GM21423 (cell line): Measurements from ENCODE around the gene RABGGTA.

Experiments
- ATAC-seq: cut with Tn5 transposase; IDR thresholded peaks from one replicate; pipeline ENCODE4 v1.9.1; 2021; ENCODE audit warnings: mild to moderate bottlenecking, moderate library complexity; ENCODE audit not compliant: unreplicated experiment

The RABGGTA gene

GRCh38 chr14:24271134-24271833 is at the start of gene RABGGTA:
TSS of gene RABGGTA (minus strand) at chr14:24271597. CDS start at chr14:24271115, 482 bp downstream.
- peak; percentile 85 for ATAC-seq

GRCh38 chr14:24317141-24317928 is 45.9 kb upstream of the RABGGTA start:
- ATAC-seq: no peak

- no peak for ATAC-seq
Observed at GRCh38 chr14:24316597-24316950, 45.2 kb upstream of the RABGGTA start.

GRCh38 chr14:24315807-24316596 is 44.6 kb upstream of the RABGGTA start:
- ATAC-seq: no peak

GRCh38 chr14:24315243-24315806 is 43.9 kb upstream of the RABGGTA start:
- ATAC-seq: no peak

- no peak for ATAC-seq
Observed at GRCh38 chr14:24314377-24315193, 43.2 kb upstream of the RABGGTA start.

- ATAC-seq: no peak
Observed at GRCh38 chr14:24313913-24314312, 42.5 kb upstream of the RABGGTA start.

- ATAC-seq: no peak
Observed at GRCh38 chr14:24312736-24313507, 41.5 kb upstream of the RABGGTA start.

- no peak for ATAC-seq
Observed at GRCh38 chr14:24311837-24312615, 40.6 kb upstream of the RABGGTA start.

- peak; percentile 57 for ATAC-seq
Observed at GRCh38 chr14:24310646-24311604, 39.5 kb upstream of the RABGGTA start, which contains the start of gene LTB4R. TSS of gene LTB4R (plus strand) at chr14:24311502. CDS start at chr14:24315652, 4,150 bp downstream.

GRCh38 chr14:24310265-24310645 is 38.9 kb upstream of the RABGGTA start:
- ATAC-seq: no peak

GRCh38 chr14:24309538-24310264 is 38.3 kb upstream of the RABGGTA start, which contains the start of gene LTB4R2:
TSS of gene LTB4R2 (plus strand) at chr14:24310140. CDS start at chr14:24310665, 525 bp downstream.
- ATAC-seq: no peak

GRCh38 chr14:24308342-24309124 is 37.1 kb upstream of the RABGGTA start:
- ATAC-seq: no peak

- no peak for ATAC-seq
Observed at GRCh38 chr14:24307575-24308341, 36.4 kb upstream of the RABGGTA start, which contains the start of gene CIDEB. TSS of gene CIDEB (minus strand) at chr14:24307977. CDS start at chr14:24307858, 119 bp downstream.

GRCh38 chr14:24307156-24307574 is 35.8 kb upstream of the RABGGTA start:
- no peak for ATAC-seq
